HEK293 (cell line): ENCODE measurements around the gene CKAP2L.
A peak's percentile ranks its signal among the peaks of the same experiment; 100 is the strongest.

Experiments used
- CTCF ChIA-PET: fragments of 350-600 bp; formaldehyde crosslinking; extraction: SDS; loops from one replicate; lab custom pipeline; 2021; ENCODE audit warnings: antibody characterized with exemption; lab: Yijun Ruan, JAX
- POLR2A ChIA-PET: fragments of 300-600 bp; formaldehyde crosslinking; extraction: SDS; loops from one replicate; lab custom pipeline; 2020; ENCODE audit warnings: antibody characterized with exemption, inconsistent platforms; lab: Yijun Ruan, JAX
- H3K27ac ChIP-seq: fragments of 200-500 bp; sonication (Bioruptor generic); 2 replicates; pipeline ENCODE4 v1.5.1; 2014; ENCODE audit warnings: low read depth, low read length, control low read depth, inconsistent platforms; ENCODE audit errors: extremely low read depth
- H3K36me3 ChIP-seq, 2 experiments: fragments of 200-500 bp in 1 of 2; sonication (Bioruptor generic) in 1 of 2; 1 replicate in 1 of 2; 2 replicates in 1 of 2; pipeline ENCODE4 v1.5.1; 2014 to 2017; ENCODE audit warnings: inconsistent platforms in 2 of 2, low read length in 2 of 2; ENCODE audit not compliant: control insufficient read depth in 2 of 2, insufficient read depth in 1 of 2
- H3K4me1 ChIP-seq: fragments of 200-500 bp; sonication (Bioruptor generic); 2 replicates; pipeline ENCODE4 v1.5.1; 2014; ENCODE audit warnings: mild to moderate bottlenecking, low read length, inconsistent platforms; ENCODE audit not compliant: control insufficient read depth, insufficient read depth
- H3K4me3 ChIP-seq: 2 replicates; pipeline ENCODE4 v1.5.1; 2011; ENCODE audit warnings: low read depth, mild to moderate bottlenecking, control low read depth, low read length, moderate library complexity
- H3K9me3 ChIP-seq: fragments of 200-500 bp; sonication (Bioruptor generic); 2 replicates; pipeline ENCODE4 v1.5.1; 2014; ENCODE audit warnings: low read depth, low read length, inconsistent platforms; ENCODE audit not compliant: control insufficient read depth, insufficient read depth
- HIC1 ChIP-seq: fragments of 450-650 bp; formaldehyde crosslinking; IDR thresholded peaks from 2 replicates; pipeline ENCODE4 v1.5.1; 2016; ENCODE audit warnings: missing biosample characterization, missing genetic modification characterization
- PATZ1 ChIP-seq: fragments of 450-650 bp; formaldehyde crosslinking; IDR thresholded peaks from 2 replicates; pipeline ENCODE4 v1.5.1; 2016; ENCODE audit warnings: missing biosample characterization, missing genetic modification characterization
- PRDM1 ChIP-seq: fragments of 450-650 bp; formaldehyde crosslinking; IDR thresholded peaks from 2 replicates; pipeline ENCODE4; 2016; ENCODE audit warnings: missing biosample characterization, missing genetic modification characterization
- YY2 ChIP-seq: fragments of 450-650 bp; formaldehyde crosslinking; IDR thresholded peaks from 2 replicates; pipeline ENCODE4 v1.5.1; 2016; ENCODE audit warnings: missing biosample characterization, missing genetic modification characterization
- ZBTB17 ChIP-seq: fragments of 450-650 bp; formaldehyde crosslinking; IDR thresholded peaks from 2 replicates; pipeline ENCODE4 v1.5.1; 2016; ENCODE audit warnings: missing biosample characterization, missing genetic modification characterization
- ZBTB48 ChIP-seq: fragments of 450-650 bp; formaldehyde crosslinking; IDR thresholded peaks from 2 replicates; pipeline ENCODE4 v1.5.1; 2016; ENCODE audit warnings: missing biosample characterization, missing genetic modification characterization
- ZBTB8A ChIP-seq: fragments of 450-650 bp; formaldehyde crosslinking; IDR thresholded peaks from 2 replicates; pipeline ENCODE4 v1.5.1; 2016; ENCODE audit warnings: missing biosample characterization, missing genetic modification characterization
- ZFP3 ChIP-seq: fragments of 450-650 bp; formaldehyde crosslinking; IDR thresholded peaks from 2 replicates; pipeline ENCODE4 v1.5.1; 2016; ENCODE audit warnings: low read depth, missing biosample characterization, missing genetic modification characterization
- ZNF266 ChIP-seq: fragments of 450-650 bp; formaldehyde crosslinking; IDR thresholded peaks from 2 replicates; pipeline ENCODE4 v1.5.1; 2016; ENCODE audit warnings: missing biosample characterization, missing genetic modification characterization, low read depth
- ZNF350 ChIP-seq: fragments of 450-650 bp; formaldehyde crosslinking; IDR thresholded peaks from 2 replicates; pipeline ENCODE4 v1.5.0; 2017; ENCODE audit warnings: missing biosample characterization, mild to moderate bottlenecking, missing genetic modification characterization
- ZNF629 ChIP-seq: fragments of 450-650 bp; formaldehyde crosslinking; IDR thresholded peaks from 2 replicates; pipeline ENCODE4 v1.5.1; 2017; ENCODE audit warnings: missing biosample characterization, missing genetic modification characterization
- ZNF654 ChIP-seq: fragments of 450-650 bp; formaldehyde crosslinking; IDR thresholded peaks from 2 replicates; pipeline ENCODE4 v1.5.1; 2016; ENCODE audit warnings: low read depth, missing biosample characterization, missing genetic modification characterization
- ZNF768 ChIP-seq: fragments of 450-650 bp; formaldehyde crosslinking; IDR thresholded peaks from 2 replicates; pipeline ENCODE4 v1.5.1; 2018; ENCODE audit warnings: missing biosample characterization, mild to moderate bottlenecking, missing genetic modification characterization
- TF ChIP-seq, protein P1 (sequence below): sonication (generic); formaldehyde crosslinking; IDR thresholded peaks from 2 replicates; pipeline ENCODE4 v1.8.1; 2022; ENCODE audit warnings: mild to moderate bottlenecking, moderate library complexity, missing genetic modification reagents
- TF ChIP-seq, protein P2 (sequence below): fragments of 450-650 bp; formaldehyde crosslinking; IDR thresholded peaks from 2 replicates; pipeline ENCODE4 v1.5.1; 2016; ENCODE audit warnings: missing biosample characterization, missing genetic modification characterization, low read depth

CKAP2L gene

GRCh38 chr2:112726487-112727190 is 37.8 kb downstream of the CKAP2L start (continued):
- TF ChIP-seq HIC1 (tag by site-specific recombination) (peak; percentile 63; the same call in 1 of the 2 replicates), ZFP3 (tag by site-specific recombination) (no peak), ZNF629 (tag by site-specific recombination) (0 out of 2 replicates have a peak, but pooled peaks have one; percentile 31), ZNF654 (peak; percentile 91), ZBTB8A (tag by site-specific recombination) (peak; percentile 79), ZBTB17 (tag by site-specific recombination) (peak; percentile 60), ZBTB48 (tag by site-specific recombination) (no peak), PATZ1 (tag by site-specific recombination) (peak; percentile 44; the same call in 1 of the 2 replicates), ZNF266 (no peak), ZNF350 (tag by site-specific recombination) (no peak), PRDM1 (peak; percentile 42; the same call in 1 of the 2 replicates)
- TF ChIP-seq, protein P1, sequence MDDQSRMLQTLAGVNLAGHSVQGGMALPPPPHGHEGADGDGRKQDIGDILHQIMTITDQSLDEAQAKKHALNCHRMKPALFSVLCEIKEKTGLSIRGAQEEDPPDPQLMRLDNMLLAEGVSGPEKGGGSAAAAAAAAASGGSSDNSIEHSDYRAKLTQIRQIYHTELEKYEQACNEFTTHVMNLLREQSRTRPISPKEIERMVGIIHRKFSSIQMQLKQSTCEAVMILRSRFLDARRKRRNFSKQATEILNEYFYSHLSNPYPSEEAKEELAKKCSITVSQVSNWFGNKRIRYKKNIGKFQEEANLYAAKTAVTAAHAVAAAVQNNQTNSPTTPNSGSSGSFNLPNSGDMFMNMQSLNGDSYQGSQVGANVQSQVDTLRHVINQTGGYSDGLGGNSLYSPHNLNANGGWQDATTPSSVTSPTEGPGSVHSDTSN, result 0 out of 2 replicates have a peak, but pooled peaks have one; percentile 43
- TF ChIP-seq, protein P2, sequence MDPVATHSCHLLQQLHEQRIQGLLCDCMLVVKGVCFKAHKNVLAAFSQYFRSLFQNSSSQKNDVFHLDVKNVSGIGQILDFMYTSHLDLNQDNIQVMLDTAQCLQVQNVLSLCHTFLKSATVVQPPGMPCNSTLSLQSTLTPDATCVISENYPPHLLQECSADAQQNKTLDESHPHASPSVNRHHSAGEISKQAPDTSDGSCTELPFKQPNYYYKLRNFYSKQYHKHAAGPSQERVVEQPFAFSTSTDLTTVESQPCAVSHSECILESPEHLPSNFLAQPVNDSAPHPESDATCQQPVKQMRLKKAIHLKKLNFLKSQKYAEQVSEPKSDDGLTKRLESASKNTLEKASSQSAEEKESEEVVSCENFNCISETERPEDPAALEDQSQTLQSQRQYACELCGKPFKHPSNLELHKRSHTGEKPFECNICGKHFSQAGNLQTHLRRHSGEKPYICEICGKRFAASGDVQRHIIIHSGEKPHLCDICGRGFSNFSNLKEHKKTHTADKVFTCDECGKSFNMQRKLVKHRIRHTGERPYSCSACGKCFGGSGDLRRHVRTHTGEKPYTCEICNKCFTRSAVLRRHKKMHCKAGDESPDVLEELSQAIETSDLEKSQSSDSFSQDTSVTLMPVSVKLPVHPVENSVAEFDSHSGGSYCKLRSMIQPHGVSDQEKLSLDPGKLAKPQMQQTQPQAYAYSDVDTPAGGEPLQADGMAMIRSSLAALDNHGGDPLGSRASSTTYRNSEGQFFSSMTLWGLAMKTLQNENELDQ (tag by site-specific recombination), result no peak
- TF ChIP-seq, all 188 proteins: peak for 15

DNA sequence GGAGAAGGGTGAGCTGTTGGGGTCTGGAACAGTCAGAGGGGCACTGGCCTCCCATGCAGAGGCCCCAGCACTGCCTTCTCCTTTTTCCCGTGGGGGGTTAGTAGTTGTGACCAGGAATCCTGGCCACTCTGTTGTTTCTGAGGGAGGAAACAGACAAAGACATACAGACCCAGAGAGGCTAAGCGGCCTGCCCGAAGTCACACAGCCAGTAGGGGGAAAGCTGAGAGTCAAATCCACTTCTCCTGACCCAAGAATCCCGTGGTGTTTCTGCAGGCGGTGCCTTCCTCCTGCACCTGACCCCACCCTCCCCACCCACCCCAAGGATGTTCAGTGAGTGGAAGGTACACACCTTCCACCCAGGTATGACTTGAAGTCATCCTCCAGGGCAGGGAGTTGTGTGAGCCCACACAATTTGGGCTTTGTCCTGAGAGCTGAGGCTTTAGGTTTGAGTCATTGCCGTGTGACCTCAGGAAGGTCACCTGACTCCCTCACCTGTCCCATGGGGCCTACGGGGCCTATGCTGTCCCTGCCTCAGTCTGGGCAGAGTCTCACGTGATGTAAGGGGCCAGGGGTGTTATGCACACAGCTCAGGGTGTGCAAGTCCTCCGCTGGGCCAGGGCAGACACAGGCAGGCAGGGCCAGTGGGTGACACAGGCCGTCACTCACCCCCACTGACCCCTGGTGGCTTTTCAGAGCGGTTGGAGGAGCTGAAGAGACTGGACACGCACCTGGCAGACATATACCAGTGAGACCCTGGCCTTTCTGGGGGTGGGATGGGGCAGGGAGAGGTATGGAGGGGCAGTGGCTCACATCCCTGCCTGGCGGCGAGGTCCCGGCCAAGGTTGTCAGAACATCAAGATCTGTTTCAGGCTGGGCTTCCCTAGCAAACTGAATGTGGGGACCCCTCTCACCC is 38.6 kb downstream of the CKAP2L start:
- Histone ChIP-seq H3K9me3 (no peaks in the 10 kb centered on the region), H3K4me1 (no peaks in the 10 kb centered on the region), H3K36me3 (no peaks in the 10 kb centered on the region), H3K4me3 (no peak overlapping the region), H3K27ac (no peak overlapping the region)
- CTCF ChIA-PET, result interaction anchor here (0.6 to 8.9 kb wide), 40 partner anchors 10 to 1479 kb away, joined by 3 to 204 read pairs (median 6); partner anchors contain the start of genes CHCHD5 and SLC20A1
- POLR2A ChIA-PET, result interaction anchor here (0.5 to 2.7 kb wide), 6 partner anchors 13 to 138 kb away, joined by 3 to 8 read pairs (median 3); no protein-coding TSS in a partner anchor
- TF ChIP-seq YY2 (no peak), ZNF768 (tag by site-specific recombination) (0 out of 2 replicates have a peak, but pooled peaks have one; percentile 47)
